SK-N-SH (cell line): Measurements from ENCODE around the gene CYP46A1. TPM values are rescaled to one million over a fixed set of nuclear protein-coding genes. Genes with fewer than 3 reads are reported as not detected.

Experiments used
- CTCF ChIA-PET: fragments of 300-600, 350-600 bp; formaldehyde crosslinking; extraction: SDS; loops from one replicate; lab custom pipeline; 2021; lab: Yijun Ruan, JAX
- POLR2A ChIA-PET: fragments of 350-600 bp; sonication (Branson Sonifier 250); formaldehyde crosslinking; extraction: SDS; loops from one replicate; lab custom pipeline; 2020; ENCODE audit warnings: antibody characterized with exemption, inconsistent platforms; lab: Yijun Ruan, JAX
- DNase-seq: peaks from one replicate; pipeline ENCODE4 v3.0.0; 2012
- H2AFZ ChIP-seq: fragments of 200-600 bp; sonication (generic); 2 replicates; pipeline ENCODE4 v1.8.1; 2016; ENCODE audit warnings: antibody characterized with exemption, mild to moderate bottlenecking, low read depth
- H3F3A ChIP-seq: fragments of 200-600 bp; sonication (generic); replicated peaks from 2 replicates; pipeline ENCODE3; 2016; ENCODE audit warnings: antibody characterized with exemption, mild to moderate bottlenecking; ENCODE audit not compliant: insufficient read depth
- H3K27ac ChIP-seq, 2 experiments: fragments of 200-500 bp in 1 of 2; fragments of 200-600 bp in 1 of 2; sonication (Bioruptor generic) in 1 of 2; sonication (generic), shearing (Covaris generic) in 1 of 2; 2 replicates each; pipeline versions ENCODE4 v1.5.1 to v1.6.1; 2014 to 2016; ENCODE audit warnings: low read depth in 2 of 2, inconsistent platforms in 1 of 2, low read length in 1 of 2, mild to moderate bottlenecking in 1 of 2, mixed read lengths in 1 of 2
- H3K27me3 ChIP-seq: fragments of 200-600 bp; sonication (generic), shearing (Covaris generic); 2 replicates; pipeline ENCODE4 v1.6.1; 2016; ENCODE audit warnings: mixed run types; ENCODE audit not compliant: insufficient read depth
- H3K36me3 ChIP-seq, 2 experiments: fragments of 200-500 bp in 1 of 2; fragments of 200-600 bp in 1 of 2; sonication (Bioruptor generic) in 1 of 2; sonication (generic) in 1 of 2; replicated peaks in 1 of 2; 2 replicates each; pipeline versions ENCODE3 to v1.5.1; 2014 to 2016; ENCODE audit warnings: low read length in 1 of 2, mild to moderate bottlenecking in 1 of 2; ENCODE audit not compliant: insufficient read depth in 2 of 2, control insufficient read depth in 1 of 2
- H3K4me1 ChIP-seq, 2 experiments: fragments of 200-500 bp in 1 of 2; fragments of 200-600 bp in 1 of 2; sonication (Bioruptor generic) in 1 of 2; sonication (generic), shearing (Covaris generic) in 1 of 2; 2 replicates each; pipeline versions ENCODE4 v1.5.1 to v1.6.1; 2014 to 2016; ENCODE audit warnings: low read depth in 1 of 2, low read length in 1 of 2, mixed run types in 1 of 2; ENCODE audit not compliant: insufficient read depth in 2 of 2, control insufficient read depth in 1 of 2
- H3K4me2 ChIP-seq: fragments of 200-600 bp; sonication (generic), shearing (Covaris generic); 2 replicates; pipeline ENCODE4 v1.6.1; 2017; ENCODE audit warnings: mixed run types
- H3K4me3 ChIP-seq, 2 experiments: fragments of 200-500 bp in 1 of 2; fragments of 200-600 bp in 1 of 2; sonication (Bioruptor generic) in 1 of 2; sonication (generic), shearing (Covaris generic) in 1 of 2; 2 replicates each; pipeline versions ENCODE4 v1.5.1 to v1.8.1; 2014 to 2016; ENCODE audit warnings: low read depth in 2 of 2, inconsistent platforms in 1 of 2, low read length in 1 of 2, mild to moderate bottlenecking in 1 of 2, mixed read lengths in 1 of 2, moderate library complexity in 1 of 2
- H3K79me2 ChIP-seq: fragments of 200-600 bp; sonication (generic); 2 replicates; pipeline ENCODE4 v1.8.1; 2017; ENCODE audit warnings: mild to moderate bottlenecking; ENCODE audit not compliant: insufficient read depth
- H3K9ac ChIP-seq: fragments of 200-600 bp; sonication (generic); 2 replicates; pipeline ENCODE4 v1.6.1; 2017; ENCODE audit warnings: mixed run types
- H3K9me2 ChIP-seq: fragments of 200-600 bp; sonication (generic); 2 replicates; pipeline ENCODE4 v1.6.1; 2017; ENCODE audit warnings: mixed run types
- H3K9me3 ChIP-seq: fragments of 200-600 bp; sonication (generic); 2 replicates; pipeline ENCODE4 v1.6.1; 2017; ENCODE audit warnings: mixed run types, mild to moderate bottlenecking, moderate library complexity
- H4K20me1 ChIP-seq: fragments of 200-600 bp; sonication (generic); 2 replicates; pipeline ENCODE4 v1.6.1; 2017; ENCODE audit warnings: mild to moderate bottlenecking, mixed run types; ENCODE audit not compliant: insufficient read depth
- CHD2 ChIP-seq: fragments of 150-350 bp; IDR thresholded peaks from 2 replicates; pipeline ENCODE4 v1.6.1; 2018; ENCODE audit warnings: low read length; ENCODE audit not compliant: partially characterized antibody
- ELF1 ChIP-seq: IDR thresholded peaks from 2 replicates; pipeline ENCODE4 v1.4.0; 2012
- FOSL2 ChIP-seq: IDR thresholded peaks from 2 replicates; pipeline ENCODE4 v1.4.0; 2012; ENCODE audit warnings: low read depth, mild to moderate bottlenecking, moderate library complexity, borderline replicate concordance
- GABPA ChIP-seq: IDR thresholded peaks from 2 replicates; pipeline ENCODE4 v1.4.0; 2012; ENCODE audit warnings: low read depth, mild to moderate bottlenecking
- IRF3 ChIP-seq: fragments of 150-350 bp; IDR thresholded peaks from 2 replicates; pipeline ENCODE4 v1.6.1; 2016; ENCODE audit warnings: mild to moderate bottlenecking, low read depth, low read length
- RAD21 ChIP-seq: IDR thresholded peaks from 2 replicates; pipeline ENCODE4 v1.6.1; 2012; ENCODE audit warnings: mild to moderate bottlenecking, low read length
- RCOR1 ChIP-seq: fragments of 150-350 bp; IDR thresholded peaks from 2 replicates; pipeline ENCODE4 v1.6.1; 2017; ENCODE audit warnings: antibody characterized with exemption, low read length
- TAF1 ChIP-seq: IDR thresholded peaks from 2 replicates; pipeline ENCODE4 v1.6.1; 2012; ENCODE audit warnings: low read depth, mild to moderate bottlenecking, low read length, moderate library complexity, borderline replicate concordance
- TEAD4 ChIP-seq: IDR thresholded peaks from 2 replicates; pipeline ENCODE4 v1.4.0; 2012; ENCODE audit warnings: mild to moderate bottlenecking, borderline replicate concordance; ENCODE audit not compliant: insufficient read depth
- WGBS: methylation state at CpG from one replicate; pipeline ENCODE4 v1.1.6; 2017; ENCODE audit warnings: low lambda C conversion rate; 5-methylcytosine and 5-hydroxymethylcytosine counted together
- polyA plus RNA-seq, 3 experiments: library from polyadenylated mRNA; depleted of rRNA; stranded (reverse); fragments of >200 nt; gene quantifications; 2 replicates each; pipeline ENCODE4 v1.2.3, GENCODE V29; 2012
- TF ChIP-seq, protein P1 (sequence below): fragments of 150-350 bp; IDR thresholded peaks from 2 replicates; pipeline ENCODE4 v1.6.1; 2017; ENCODE audit warnings: antibody characterized with exemption, low read length, low read depth, borderline replicate concordance
- TF ChIP-seq, protein P2 (sequence below): fragments of 200-600 bp; sonication (generic); IDR thresholded peaks from 2 replicates; pipeline ENCODE4 v1.6.1; 2017; ENCODE audit warnings: antibody characterized with exemption, mild to moderate bottlenecking, moderate library complexity
- TF ChIP-seq, protein P3 (sequence below): IDR thresholded peaks from 2 replicates; pipeline ENCODE4 v1.4.0; 2012; ENCODE audit warnings: low read depth
- TF ChIP-seq, protein P4 (sequence below): IDR thresholded peaks from 2 replicates; pipeline ENCODE4 v1.6.1; 2012; ENCODE audit warnings: mild to moderate bottlenecking, low read depth, low read length, moderate library complexity
- TF ChIP-seq, protein P5 (sequence below): IDR thresholded peaks from 2 replicates; pipeline ENCODE4 v1.4.0; 2012; ENCODE audit warnings: low read depth, borderline replicate concordance

The CYP46A1 gene
- polyA plus RNA-seq, 1 of the 3 experiments (the other 2 are of a cell fraction): 0.30 TPM

DNA sequence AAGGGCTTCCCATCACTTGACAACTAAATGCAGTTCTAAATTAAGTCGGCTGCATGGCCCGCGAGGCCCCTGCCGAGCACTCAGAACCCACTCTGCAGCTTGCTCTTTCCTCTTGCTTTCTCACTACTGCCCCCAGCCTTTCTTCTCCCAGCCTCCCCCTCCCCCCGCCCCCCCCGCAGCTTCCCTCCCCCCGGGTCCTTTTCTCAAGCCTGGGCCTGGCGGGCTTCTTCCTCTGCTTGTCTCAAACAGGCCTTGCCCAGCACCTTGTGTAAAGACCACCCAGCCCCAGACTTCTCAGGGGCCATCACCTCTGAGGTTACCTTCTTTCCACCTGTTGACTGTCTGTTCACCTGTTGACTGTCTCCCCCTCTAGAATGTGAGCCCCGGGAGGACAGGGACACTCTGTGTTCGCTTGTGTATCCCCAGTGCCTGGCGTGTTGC is 1.1 kb downstream of the CYP46A1 start:
- 77% methylated on average over 10 of the region's 11 CpGs for WGBS
- TF ChIP-seq, protein P1, sequence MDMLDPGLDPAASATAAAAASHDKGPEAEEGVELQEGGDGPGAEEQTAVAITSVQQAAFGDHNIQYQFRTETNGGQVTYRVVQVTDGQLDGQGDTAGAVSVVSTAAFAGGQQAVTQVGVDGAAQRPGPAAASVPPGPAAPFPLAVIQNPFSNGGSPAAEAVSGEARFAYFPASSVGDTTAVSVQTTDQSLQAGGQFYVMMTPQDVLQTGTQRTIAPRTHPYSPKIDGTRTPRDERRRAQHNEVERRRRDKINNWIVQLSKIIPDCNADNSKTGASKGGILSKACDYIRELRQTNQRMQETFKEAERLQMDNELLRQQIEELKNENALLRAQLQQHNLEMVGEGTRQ: no peak
- TF ChIP-seq CHD2 (no peak), RAD21 (no peak), IRF3 (no peak)
- TF ChIP-seq, protein P2, sequence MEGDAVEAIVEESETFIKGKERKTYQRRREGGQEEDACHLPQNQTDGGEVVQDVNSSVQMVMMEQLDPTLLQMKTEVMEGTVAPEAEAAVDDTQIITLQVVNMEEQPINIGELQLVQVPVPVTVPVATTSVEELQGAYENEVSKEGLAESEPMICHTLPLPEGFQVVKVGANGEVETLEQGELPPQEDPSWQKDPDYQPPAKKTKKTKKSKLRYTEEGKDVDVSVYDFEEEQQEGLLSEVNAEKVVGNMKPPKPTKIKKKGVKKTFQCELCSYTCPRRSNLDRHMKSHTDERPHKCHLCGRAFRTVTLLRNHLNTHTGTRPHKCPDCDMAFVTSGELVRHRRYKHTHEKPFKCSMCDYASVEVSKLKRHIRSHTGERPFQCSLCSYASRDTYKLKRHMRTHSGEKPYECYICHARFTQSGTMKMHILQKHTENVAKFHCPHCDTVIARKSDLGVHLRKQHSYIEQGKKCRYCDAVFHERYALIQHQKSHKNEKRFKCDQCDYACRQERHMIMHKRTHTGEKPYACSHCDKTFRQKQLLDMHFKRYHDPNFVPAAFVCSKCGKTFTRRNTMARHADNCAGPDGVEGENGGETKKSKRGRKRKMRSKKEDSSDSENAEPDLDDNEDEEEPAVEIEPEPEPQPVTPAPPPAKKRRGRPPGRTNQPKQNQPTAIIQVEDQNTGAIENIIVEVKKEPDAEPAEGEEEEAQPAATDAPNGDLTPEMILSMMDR: no peak
- TF ChIP-seq, protein P3, sequence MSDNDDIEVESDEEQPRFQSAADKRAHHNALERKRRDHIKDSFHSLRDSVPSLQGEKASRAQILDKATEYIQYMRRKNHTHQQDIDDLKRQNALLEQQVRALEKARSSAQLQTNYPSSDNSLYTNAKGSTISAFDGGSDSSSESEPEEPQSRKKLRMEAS: no peak
- no peaks in the 10 kb centered on the region for H3K9me3 ChIP-seq
- H3K27me3 ChIP-seq: peaks cover 5% of the 10 kb centered on the region; the same call in 1 of the 2 replicates
- H3K36me3 ChIP-seq: no peaks in the 10 kb centered on the region
- no peaks in the 10 kb centered on the region for H4K20me1 ChIP-seq
- H3K79me2 ChIP-seq: no peaks in the 10 kb centered on the region
- ChIA-PET POLR2A (no interaction called here), CTCF (interaction anchor here (1.5 kb wide), 1 partner anchor 45 kb away, joined by 9 read pairs; no protein-coding TSS in a partner anchor)
- no peak overlapping the region for H3K27ac ChIP-seq
- no peak overlapping the region for H3K4me3 ChIP-seq
- no peaks in the 10 kb centered on the region for H3K9me2 ChIP-seq
- DNase-seq: no peak
- H3K4me1 ChIP-seq: peaks cover 0 to 11% of the 10 kb centered on the region in 2 experiments; a peak in 1 of 4 replicates
- H3K4me2 ChIP-seq: no peak overlapping the region
- peaks cover 8% of the 10 kb centered on the region for H3F3A ChIP-seq
- no peak overlapping the region for H3K9ac ChIP-seq
- H2AFZ ChIP-seq: no peak overlapping the region

DNA sequence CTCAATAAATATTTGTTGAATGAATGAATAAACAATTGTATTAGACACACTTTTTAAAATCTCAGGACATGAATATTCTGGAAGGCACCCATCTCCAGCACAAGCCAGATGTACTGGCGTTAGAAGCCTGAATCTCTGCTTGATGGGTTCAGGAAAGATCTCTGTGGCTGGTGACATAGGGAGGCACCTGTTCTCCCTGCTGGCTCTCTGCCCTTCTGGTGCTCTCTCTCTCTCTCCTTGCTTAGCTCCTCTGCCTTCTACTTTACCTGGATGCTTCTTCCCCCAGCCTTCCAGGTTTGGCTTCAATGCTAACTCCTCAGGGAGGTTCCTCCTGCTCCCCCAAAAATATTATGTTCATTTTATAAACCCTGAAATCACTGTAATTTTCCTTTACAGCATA is 1.5 kb downstream of the CYP46A1 start:
- no peak for DNase-seq
- Histone ChIP-seq H3K9ac (no peak overlapping the region), H3K36me3 (no peaks in the 10 kb centered on the region), H3K9me3 (no peaks in the 10 kb centered on the region), H3K27me3 (peaks cover 9% of the 10 kb centered on the region; the same call in 1 of the 2 replicates), H4K20me1 (no peaks in the 10 kb centered on the region), H3K79me2 (no peaks in the 10 kb centered on the region), H3K27ac (no peak overlapping the region), H3K4me2 (no peak overlapping the region), H3K4me1 (peaks cover 0 to 11% of the 10 kb centered on the region in 2 experiments; a peak in 1 of 4 replicates), H3K4me3 (no peak overlapping the region), H2AFZ (no peak overlapping the region), H3K9me2 (no peaks in the 10 kb centered on the region), H3F3A (peaks cover 8% of the 10 kb centered on the region)
- WGBS: 77% methylated on average over 1 of the region's 1 CpG
- ChIA-PET CTCF (no interaction called here), POLR2A (no interaction called here)
- TF ChIP-seq ELF1 (no peak), FOSL2 (no peak), TAF1 (no peak), RCOR1 (no peak), GABPA (no peak), TEAD4 (no peak)
- TF ChIP-seq, protein P4, sequence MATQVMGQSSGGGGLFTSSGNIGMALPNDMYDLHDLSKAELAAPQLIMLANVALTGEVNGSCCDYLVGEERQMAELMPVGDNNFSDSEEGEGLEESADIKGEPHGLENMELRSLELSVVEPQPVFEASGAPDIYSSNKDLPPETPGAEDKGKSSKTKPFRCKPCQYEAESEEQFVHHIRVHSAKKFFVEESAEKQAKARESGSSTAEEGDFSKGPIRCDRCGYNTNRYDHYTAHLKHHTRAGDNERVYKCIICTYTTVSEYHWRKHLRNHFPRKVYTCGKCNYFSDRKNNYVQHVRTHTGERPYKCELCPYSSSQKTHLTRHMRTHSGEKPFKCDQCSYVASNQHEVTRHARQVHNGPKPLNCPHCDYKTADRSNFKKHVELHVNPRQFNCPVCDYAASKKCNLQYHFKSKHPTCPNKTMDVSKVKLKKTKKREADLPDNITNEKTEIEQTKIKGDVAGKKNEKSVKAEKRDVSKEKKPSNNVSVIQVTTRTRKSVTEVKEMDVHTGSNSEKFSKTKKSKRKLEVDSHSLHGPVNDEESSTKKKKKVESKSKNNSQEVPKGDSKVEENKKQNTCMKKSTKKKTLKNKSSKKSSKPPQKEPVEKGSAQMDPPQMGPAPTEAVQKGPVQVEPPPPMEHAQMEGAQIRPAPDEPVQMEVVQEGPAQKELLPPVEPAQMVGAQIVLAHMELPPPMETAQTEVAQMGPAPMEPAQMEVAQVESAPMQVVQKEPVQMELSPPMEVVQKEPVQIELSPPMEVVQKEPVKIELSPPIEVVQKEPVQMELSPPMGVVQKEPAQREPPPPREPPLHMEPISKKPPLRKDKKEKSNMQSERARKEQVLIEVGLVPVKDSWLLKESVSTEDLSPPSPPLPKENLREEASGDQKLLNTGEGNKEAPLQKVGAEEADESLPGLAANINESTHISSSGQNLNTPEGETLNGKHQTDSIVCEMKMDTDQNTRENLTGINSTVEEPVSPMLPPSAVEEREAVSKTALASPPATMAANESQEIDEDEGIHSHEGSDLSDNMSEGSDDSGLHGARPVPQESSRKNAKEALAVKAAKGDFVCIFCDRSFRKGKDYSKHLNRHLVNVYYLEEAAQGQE: no peak
- TF ChIP-seq, protein P5, sequence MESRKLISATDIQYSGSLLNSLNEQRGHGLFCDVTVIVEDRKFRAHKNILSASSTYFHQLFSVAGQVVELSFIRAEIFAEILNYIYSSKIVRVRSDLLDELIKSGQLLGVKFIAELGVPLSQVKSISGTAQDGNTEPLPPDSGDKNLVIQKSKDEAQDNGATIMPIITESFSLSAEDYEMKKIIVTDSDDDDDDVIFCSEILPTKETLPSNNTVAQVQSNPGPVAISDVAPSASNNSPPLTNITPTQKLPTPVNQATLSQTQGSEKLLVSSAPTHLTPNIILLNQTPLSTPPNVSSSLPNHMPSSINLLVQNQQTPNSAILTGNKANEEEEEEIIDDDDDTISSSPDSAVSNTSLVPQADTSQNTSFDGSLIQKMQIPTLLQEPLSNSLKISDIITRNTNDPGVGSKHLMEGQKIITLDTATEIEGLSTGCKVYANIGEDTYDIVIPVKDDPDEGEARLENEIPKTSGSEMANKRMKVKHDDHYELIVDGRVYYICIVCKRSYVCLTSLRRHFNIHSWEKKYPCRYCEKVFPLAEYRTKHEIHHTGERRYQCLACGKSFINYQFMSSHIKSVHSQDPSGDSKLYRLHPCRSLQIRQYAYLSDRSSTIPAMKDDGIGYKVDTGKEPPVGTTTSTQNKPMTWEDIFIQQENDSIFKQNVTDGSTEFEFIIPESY: no peak
